NCI-H146 treated with DMSO at 0.1 percent for 48 hours (cell line): ENCODE results near the gene BMPR1A.
"Not testable (repeated sequence)": the region's sequence is repeated elsewhere in the genome, so short reads cannot be mapped to it uniquely, and the experiment has no call there.

Experiments
- DNase-seq: peaks from one replicate; lab custom pipeline; 2025; ENCODE audit not compliant: unreplicated experiment; lab: John Stamatoyannopoulos, UW

The BMPR1A gene

GRCh38 chr10:86729677-86730076 is 26.7 kb upstream of the BMPR1A start:
- DNase-seq = no peak

- peak; percentile 8 for DNase-seq
Observed at GRCh38 chr10:86730227-86730626, 26.2 kb upstream of the BMPR1A start.

- DNase-seq = no peak
Observed at GRCh38 chr10:86732771-86733170, 23.6 kb upstream of the BMPR1A start.

- no peak for DNase-seq
Observed at GRCh38 chr10:86733260-86733671, 23.2 kb upstream of the BMPR1A start.

- DNase-seq = no peak
Observed at GRCh38 chr10:86734207-86734988, 22.0 kb upstream of the BMPR1A start.

DNA sequence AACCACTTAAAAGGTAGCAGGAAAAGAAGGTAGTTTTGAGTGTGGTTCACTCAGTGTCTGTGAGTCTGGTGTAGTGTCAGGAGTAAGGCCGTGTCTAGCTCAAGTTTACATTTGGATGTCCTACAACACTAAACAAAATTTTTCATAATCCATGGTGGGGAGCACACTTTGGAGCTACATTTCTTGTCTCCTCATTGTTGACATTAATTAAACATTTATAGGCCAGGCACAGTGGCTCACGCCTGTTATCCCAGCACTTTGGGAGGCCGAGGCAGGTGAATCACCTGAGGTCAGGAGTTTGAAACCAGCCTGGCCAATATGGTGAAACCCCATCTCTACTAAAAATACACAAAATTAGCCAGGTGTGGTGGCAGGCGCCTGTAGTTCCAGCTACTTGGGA is 21.1 kb upstream of the BMPR1A start:
- not testable (repeated sequence) for DNase-seq

- no peak for DNase-seq
Observed at GRCh38 chr10:86742230-86742629, 14.2 kb upstream of the BMPR1A start.

DNA sequence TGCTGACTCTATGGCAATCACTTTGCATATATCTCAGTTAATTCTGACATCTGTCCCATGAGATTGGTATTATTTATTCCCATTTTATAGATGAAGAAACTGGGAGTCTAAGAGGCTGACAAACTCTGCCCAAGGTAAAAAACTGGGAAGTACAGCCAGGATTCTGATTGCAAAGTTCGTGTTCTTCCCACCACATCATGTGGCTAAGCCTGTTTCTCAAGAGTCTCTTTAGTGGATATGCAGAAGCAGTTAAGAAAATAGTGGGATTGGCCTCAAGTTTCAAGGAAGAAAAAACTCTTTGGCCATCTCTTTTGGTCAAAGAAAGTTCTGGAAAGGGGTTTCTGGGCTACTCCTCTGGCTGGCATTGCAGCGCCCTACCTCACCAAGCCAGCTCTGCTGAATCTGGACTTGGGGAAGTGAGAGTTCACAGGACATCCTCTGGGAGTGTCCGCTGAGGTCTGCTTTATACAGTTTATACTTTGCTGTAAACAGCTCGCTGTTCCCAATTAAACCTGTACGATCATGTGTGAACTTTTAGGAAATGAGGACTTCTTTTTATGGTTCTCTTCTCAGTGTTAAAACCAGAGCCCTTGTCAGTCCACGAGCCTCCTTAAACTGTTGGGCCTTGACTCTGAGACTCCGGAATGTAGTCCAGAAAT is 12.2 kb upstream of the BMPR1A start:
- no peak for DNase-seq

DNA sequence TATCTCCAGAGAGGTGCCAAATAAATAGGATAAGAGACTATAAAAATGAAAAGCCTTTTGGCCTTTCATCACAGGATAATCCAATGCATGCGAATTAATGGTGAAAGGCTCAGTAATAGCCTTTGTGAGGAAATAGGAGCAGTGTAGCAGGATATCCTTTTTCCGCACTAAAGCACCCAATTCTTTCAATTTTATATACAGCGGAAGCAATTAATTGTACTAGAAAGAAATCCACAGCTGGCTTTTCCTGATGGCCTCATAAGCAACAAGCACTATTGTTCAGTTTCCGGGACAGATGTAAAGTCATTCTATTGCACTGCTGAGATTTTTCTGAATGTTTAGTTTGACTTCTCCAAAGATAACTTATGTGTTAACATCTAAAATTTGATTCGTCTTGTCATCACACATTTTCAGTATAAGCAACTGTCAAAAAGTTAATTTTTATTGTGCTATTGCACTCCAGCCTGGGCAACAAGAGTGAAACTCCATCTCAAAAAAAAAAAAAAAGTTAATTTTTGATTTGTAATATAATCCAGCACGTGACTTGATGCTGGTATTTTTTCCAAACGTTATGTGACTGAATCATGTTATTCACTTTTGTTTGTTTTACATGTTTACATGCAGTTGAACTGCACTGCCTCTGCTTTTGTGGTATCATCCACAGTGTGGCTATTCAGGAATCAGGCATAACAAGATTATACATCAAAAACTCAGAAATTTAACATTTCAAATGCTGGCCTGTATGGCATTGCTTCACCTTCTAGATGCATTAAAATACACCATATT is 8.4 kb upstream of the BMPR1A start:
- DNase-seq = peak; percentile 25

- no peak for DNase-seq
Observed at GRCh38 chr10:86749854-86750253, 6.6 kb upstream of the BMPR1A start.

GRCh38 chr10:86751477-86751876 is 4.9 kb upstream of the BMPR1A start:
- DNase-seq = no peak

DNA sequence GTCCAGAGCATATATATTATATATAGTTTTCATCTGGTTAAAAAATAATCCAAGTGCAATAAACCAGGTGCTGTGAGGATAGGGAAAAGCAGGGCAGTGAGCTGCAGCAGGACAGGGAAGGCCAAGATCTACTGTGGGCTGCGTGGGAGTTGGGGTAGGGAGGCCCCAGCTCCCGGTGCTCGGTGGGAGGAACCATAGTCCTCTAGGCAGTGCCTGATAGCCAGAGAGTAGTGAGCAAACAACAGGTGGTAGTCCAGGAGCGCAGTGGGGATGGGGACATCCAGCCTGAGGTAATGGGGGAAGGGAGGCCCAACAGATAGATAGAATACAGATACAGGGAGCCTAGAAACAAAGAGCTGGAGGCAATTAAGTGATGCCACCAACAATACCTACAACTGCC is 4.1 kb upstream of the BMPR1A start:
- DNase-seq = peak; percentile 88

- no peak for DNase-seq
Observed at GRCh38 chr10:86753051-86753450, 3.4 kb upstream of the BMPR1A start.

DNA sequence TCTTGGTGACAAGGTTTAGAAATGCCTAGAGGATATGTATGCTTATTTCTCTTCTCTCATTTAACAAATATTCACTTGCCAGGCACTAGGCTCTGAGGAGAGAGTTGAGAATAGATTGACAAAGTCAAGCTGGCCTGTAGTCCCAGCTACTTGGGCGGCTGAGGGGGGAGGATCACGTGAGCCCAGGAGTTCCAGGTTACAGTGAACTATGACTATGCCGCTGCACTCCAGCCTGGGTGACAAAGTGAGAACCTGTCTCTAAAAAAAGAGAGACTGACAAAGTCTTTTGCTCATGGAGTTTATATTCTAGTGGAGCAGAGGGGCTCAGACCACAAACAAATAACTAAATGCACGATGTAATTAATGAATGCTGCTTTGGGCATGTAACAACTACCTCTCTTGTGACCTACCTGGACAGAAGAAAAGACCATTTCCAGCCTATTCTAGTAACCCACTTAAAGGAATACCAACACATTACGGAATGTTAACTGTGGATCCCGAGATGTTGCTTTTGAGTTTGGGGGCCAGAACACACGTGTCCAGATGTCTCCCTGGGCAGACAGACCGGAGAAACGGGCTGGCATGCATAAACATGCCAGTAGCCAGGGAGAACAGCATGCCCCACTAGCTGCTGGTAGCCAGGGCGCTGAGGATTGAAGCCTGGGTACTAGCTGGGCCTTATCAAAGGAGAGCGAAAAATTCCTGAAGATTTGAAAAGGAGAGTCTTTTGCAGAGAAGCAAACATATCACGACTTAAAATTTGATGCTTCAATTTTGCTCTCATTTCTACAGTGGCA is 2.6 kb upstream of the BMPR1A start:
- no peak for DNase-seq

DNA sequence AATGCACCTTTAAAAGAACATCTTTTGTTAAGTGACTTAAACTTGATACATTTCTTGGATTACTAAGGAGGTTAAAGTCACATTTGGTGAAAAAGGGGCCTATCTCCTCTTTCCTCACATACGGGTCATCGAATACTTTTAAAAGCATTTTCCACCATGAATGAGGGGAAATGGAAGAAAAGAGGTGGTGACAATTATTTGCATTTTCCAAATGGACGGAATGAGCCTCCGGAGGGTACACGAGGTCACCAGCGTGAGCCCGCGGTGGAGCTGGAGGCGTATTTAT is 1.0 kb upstream of the BMPR1A start:
- peak; percentile 51 for DNase-seq

DNA sequence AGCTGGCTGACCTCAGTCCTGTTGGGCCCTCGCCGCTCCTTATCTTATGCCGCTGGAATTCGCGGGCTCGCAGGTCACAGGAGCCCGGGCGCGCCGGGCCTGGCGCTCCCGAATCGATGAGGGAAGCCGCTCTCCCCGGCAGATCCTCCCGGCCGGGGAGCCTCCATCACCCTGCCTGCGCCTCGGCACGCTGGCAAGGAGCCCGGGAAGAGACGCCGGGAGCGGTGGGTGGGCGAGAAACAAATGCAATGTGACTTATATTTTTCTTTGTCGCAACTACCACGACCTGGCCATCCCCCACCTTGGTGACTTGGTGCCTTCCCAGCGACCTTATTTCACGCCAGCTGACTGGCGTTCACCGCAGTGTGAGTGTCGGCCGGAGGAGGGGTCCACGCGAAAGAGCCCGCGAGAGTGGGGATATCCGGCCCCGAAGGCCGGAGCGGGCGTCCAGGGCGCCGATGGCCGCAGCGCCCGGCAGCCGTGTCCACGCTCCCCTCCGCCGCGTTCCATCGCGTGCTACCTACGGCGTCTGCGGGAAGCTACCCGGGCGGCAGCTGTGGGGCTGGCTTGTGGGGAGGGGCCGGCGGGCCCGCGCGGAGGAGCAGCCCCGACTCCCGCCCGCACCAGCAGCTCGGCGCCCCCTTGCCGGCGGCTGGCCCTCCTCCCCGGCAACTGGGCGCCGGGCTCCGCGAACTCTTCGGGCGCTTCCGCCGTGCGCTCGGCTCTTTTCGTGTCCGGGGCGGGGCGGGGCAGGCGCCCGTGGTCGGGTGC is 494 bp upstream of the BMPR1A start:
- DNase-seq = peak; percentile 86

DNA sequence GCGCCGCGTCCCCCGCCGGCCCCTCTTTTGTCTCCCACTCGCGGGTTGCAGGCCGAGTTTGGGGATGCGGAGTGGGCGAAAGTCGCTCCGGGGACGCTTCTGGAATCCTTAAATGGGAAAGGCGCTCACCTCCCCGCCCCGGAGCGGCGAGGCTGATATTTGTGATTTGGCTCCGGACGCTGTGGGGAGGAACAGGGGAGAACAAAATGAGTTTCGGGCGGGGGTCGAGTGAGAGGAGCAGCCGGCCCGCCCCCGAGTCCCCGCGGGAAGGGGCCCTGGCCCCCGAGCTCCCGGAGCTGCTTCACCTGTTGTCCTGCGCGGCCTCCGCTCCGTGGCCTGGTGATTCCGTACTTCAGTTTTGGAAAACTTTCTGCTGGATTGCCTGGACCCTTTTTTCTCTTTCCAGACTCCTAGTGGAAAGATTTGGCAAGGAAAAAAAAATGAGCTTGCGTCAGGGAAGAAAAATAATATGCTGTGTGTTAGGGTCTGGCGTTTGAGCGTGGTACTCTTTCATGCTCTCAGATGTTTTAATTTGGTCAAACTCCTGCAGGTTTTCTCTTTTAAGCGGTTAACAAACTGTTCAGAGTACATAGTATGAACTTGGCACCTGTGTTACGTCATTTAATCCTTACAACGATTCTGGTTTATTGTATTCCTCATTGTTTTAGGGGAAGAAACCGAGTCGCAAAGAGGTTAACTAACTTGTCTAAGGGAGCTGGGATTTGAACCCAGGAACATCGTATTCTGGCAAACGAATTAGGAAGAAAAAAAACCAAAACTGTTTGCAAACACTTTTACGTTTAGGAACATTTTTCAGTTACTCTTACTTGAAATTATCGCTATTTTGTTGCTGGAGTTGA is 924 bp downstream of the BMPR1A start:
- DNase-seq = peak; percentile 27

- no peak for DNase-seq
Observed at GRCh38 chr10:86758189-86759072, 2.0 kb downstream of the BMPR1A start.
